ENCODE measurements around the gene ADM2. TPM values are rescaled to one million over a fixed set of nuclear protein-coding genes. Genes with fewer than 3 reads are reported as not detected.

The ADM2 gene
- total RNA-seq, 1 donor from 2014 or later = 23.0 TPM

GRCh38 chr22:50475652-50476002 lies 5.7 kb upstream of the ADM2 start:
- Mint-ChIP-seq H3K9me3 (ENCODE audit: unreplicated experiment) (peaks cover 3% of the 10 kb centered on the region), H3K27ac (ENCODE audit: unreplicated experiment) (no peak overlapping the region), H3K27me3 (ENCODE audit: low read depth, unreplicated experiment) (peaks cover 27% of the 10 kb centered on the region), H3K4me3 (ENCODE audit: unreplicated experiment) (peak overlapping the region; percentile 69), H3K4me1 (ENCODE audit: low read depth, unreplicated experiment) (peaks cover 12% of the 10 kb centered on the region), H3K36me3 (ENCODE audit: low read depth, unreplicated experiment) (peaks cover 7% of the 10 kb centered on the region)
- peaks cover 36% of the 10 kb centered on the region for H4K20me1 ChIP-seq (ENCODE audit: insufficient read depth, low read length)
- TF ChIP-seq, protein P1, sequence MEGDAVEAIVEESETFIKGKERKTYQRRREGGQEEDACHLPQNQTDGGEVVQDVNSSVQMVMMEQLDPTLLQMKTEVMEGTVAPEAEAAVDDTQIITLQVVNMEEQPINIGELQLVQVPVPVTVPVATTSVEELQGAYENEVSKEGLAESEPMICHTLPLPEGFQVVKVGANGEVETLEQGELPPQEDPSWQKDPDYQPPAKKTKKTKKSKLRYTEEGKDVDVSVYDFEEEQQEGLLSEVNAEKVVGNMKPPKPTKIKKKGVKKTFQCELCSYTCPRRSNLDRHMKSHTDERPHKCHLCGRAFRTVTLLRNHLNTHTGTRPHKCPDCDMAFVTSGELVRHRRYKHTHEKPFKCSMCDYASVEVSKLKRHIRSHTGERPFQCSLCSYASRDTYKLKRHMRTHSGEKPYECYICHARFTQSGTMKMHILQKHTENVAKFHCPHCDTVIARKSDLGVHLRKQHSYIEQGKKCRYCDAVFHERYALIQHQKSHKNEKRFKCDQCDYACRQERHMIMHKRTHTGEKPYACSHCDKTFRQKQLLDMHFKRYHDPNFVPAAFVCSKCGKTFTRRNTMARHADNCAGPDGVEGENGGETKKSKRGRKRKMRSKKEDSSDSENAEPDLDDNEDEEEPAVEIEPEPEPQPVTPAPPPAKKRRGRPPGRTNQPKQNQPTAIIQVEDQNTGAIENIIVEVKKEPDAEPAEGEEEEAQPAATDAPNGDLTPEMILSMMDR (IDR thresholded peaks at IDR 0.05; ENCODE audit: insufficient read depth, low read depth, low read length) = no peak
- no peak for TF ChIP-seq EZH2 (IDR thresholded peaks at IDR 0.05; ENCODE audit: insufficient read depth, low read length)
- peak overlapping the region; percentile 88 for H2AFZ ChIP-seq (ENCODE audit: low read depth, low read length)
- H3K4me1 ChIP-seq (ENCODE audit: insufficient read depth, low read length) = peaks cover 20% of the 10 kb centered on the region
- H3K27me3 ChIP-seq (ENCODE audit: insufficient read depth, low read length) = peaks cover 6% of the 10 kb centered on the region
- peak overlapping the region; percentile 88 for H3K9ac ChIP-seq (ENCODE audit: low read length)
- H3K4me3 ChIP-seq (ENCODE audit: insufficient read depth, low read depth, low read length) = peak overlapping the region; percentile 63
- H3K36me3 ChIP-seq (ENCODE audit: insufficient read depth, low read length) = no peaks in the 10 kb centered on the region
- DNase-seq (ENCODE audit: low read depth) (no peak), FAIRE-seq (no peak)
- no peaks in the 10 kb centered on the region for H3K9me3 ChIP-seq (ENCODE audit: insufficient read depth, low read depth, low read length)
- peaks cover 37% of the 10 kb centered on the region for H3K79me2 ChIP-seq (ENCODE audit: insufficient read depth, low read length)
- peak overlapping the region; percentile 93 for H3K4me2 ChIP-seq (ENCODE audit: low read length)
- no peak overlapping the region for H3K27ac ChIP-seq (ENCODE audit: low read depth, low read length)

DNA sequence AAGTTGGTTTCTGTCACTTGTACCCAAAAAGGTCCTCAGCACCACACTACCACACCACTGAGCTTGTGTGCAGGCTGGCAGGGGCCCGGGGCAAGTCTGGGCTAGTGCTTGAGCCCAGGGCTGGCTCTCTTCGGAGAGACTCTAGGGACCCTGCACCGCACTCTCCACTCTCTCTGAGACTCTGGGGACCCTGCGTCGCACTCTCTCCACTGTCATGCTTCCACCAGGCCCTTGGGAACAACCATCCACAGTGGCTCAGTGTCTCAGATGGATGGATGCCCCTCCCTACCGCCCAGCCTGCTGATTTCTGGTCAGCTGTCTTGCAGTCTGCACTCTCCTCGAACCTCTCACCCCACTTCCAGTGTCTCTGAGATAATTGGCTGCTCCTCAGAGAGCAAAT lies 4.5 kb upstream of the ADM2 start:
- H3K9me3 Mint-ChIP-seq (ENCODE audit: unreplicated experiment) = peaks cover 3% of the 10 kb centered on the region
- H2AFZ ChIP-seq (ENCODE audit: low read depth, low read length) = no peak overlapping the region
- no peak overlapping the region for H3K4me3 ChIP-seq (ENCODE audit: insufficient read depth, low read depth, low read length)
- peaks cover 12% of the 10 kb centered on the region for H3K27me3 ChIP-seq (ENCODE audit: insufficient read depth, low read length)
- no peak for FAIRE-seq
- no peak for DNase-seq (ENCODE audit: low read depth)
- H3K9ac ChIP-seq (ENCODE audit: low read length) = no peak overlapping the region
- H3K36me3 Mint-ChIP-seq (ENCODE audit: low read depth, unreplicated experiment) = peaks cover 7% of the 10 kb centered on the region
- H3K9me3 ChIP-seq (ENCODE audit: insufficient read depth, low read depth, low read length) = no peaks in the 10 kb centered on the region
- peaks cover 24% of the 10 kb centered on the region for H4K20me1 ChIP-seq (ENCODE audit: insufficient read depth, low read length)
- no peaks in the 10 kb centered on the region for H3K36me3 ChIP-seq (ENCODE audit: insufficient read depth, low read length)
- H3K4me1 ChIP-seq (ENCODE audit: insufficient read depth, low read length) = peaks cover 18% of the 10 kb centered on the region
- H3K27me3 Mint-ChIP-seq (ENCODE audit: low read depth, unreplicated experiment) = peaks cover 28% of the 10 kb centered on the region
- no peak overlapping the region for H3K27ac ChIP-seq (ENCODE audit: low read depth, low read length)
- no peak overlapping the region for H3K27ac Mint-ChIP-seq (ENCODE audit: unreplicated experiment)
- H3K4me3 Mint-ChIP-seq (ENCODE audit: unreplicated experiment) = peak overlapping the region; percentile 74
- TF ChIP-seq, protein P1 (IDR thresholded peaks at IDR 0.05; ENCODE audit: insufficient read depth, low read depth, low read length) = no peak
- no peak for TF ChIP-seq EZH2 (IDR thresholded peaks at IDR 0.05; ENCODE audit: insufficient read depth, low read length)
- peaks cover 11% of the 10 kb centered on the region for H3K4me1 Mint-ChIP-seq (ENCODE audit: low read depth, unreplicated experiment)
- no peak overlapping the region for H3K4me2 ChIP-seq (ENCODE audit: low read length)
- peaks cover 25% of the 10 kb centered on the region for H3K79me2 ChIP-seq (ENCODE audit: insufficient read depth, low read length)

- peak overlapping the region; percentile 57 for H3K4me3 Mint-ChIP-seq (ENCODE audit: unreplicated experiment)
- Histone ChIP-seq H3K4me3 (ENCODE audit: insufficient read depth, low read depth, low read length) (no peak overlapping the region), H3K4me1 (ENCODE audit: insufficient read depth, low read length) (peaks cover 17% of the 10 kb centered on the region)
Measured at GRCh38 chr22:50477923-50478322, 3.4 kb upstream of the ADM2 start.

More at GRCh38 chr22:50477923-50478322, 3.4 kb upstream of the ADM2 start:
- TF ChIP-seq EZH2 (IDR thresholded peaks at IDR 0.05; ENCODE audit: insufficient read depth, low read length) = no peak
- TF ChIP-seq, protein P1 (IDR thresholded peaks at IDR 0.05; ENCODE audit: insufficient read depth, low read depth, low read length) = no peak
- no peak overlapping the region for H3K4me2 ChIP-seq (ENCODE audit: low read length)
- H3K27ac Mint-ChIP-seq (ENCODE audit: unreplicated experiment) = no peak overlapping the region
- H2AFZ ChIP-seq (ENCODE audit: low read depth, low read length) = no peak overlapping the region
- H3K27me3 ChIP-seq (ENCODE audit: insufficient read depth, low read length) = peaks cover 15% of the 10 kb centered on the region
- DNase-seq (ENCODE audit: low read depth) (no peak), FAIRE-seq (no peak)
- H3K9me3 Mint-ChIP-seq (ENCODE audit: unreplicated experiment) = peaks cover 3% of the 10 kb centered on the region
- H3K36me3 Mint-ChIP-seq (ENCODE audit: low read depth, unreplicated experiment) = peaks cover 5% of the 10 kb centered on the region
- H3K27me3 Mint-ChIP-seq (ENCODE audit: low read depth, unreplicated experiment) = peaks cover 28% of the 10 kb centered on the region
- peaks cover 13% of the 10 kb centered on the region for H4K20me1 ChIP-seq (ENCODE audit: insufficient read depth, low read length)
- no peak overlapping the region for H3K27ac ChIP-seq (ENCODE audit: low read depth, low read length)
- no peaks in the 10 kb centered on the region for H3K9me3 ChIP-seq (ENCODE audit: insufficient read depth, low read depth, low read length)
- H3K9ac ChIP-seq (ENCODE audit: low read length) = no peak overlapping the region
- H3K4me1 Mint-ChIP-seq (ENCODE audit: low read depth, unreplicated experiment) = peaks cover 8% of the 10 kb centered on the region
- peaks cover 14% of the 10 kb centered on the region for H3K79me2 ChIP-seq (ENCODE audit: insufficient read depth, low read length)
- no peaks in the 10 kb centered on the region for H3K36me3 ChIP-seq (ENCODE audit: insufficient read depth, low read length)
